Left cardiac atrium (tissue), 4 donors: Measurements from ENCODE around the gene DTX3L. TPM values are rescaled to one million over a fixed set of nuclear protein-coding genes. Genes with fewer than 3 reads are reported as not detected.
A peak's percentile ranks its signal among the peaks of the same experiment; 100 is the strongest.

Source experiments
- ATAC-seq, 2 donors: fragments of 200-7000 bp; cut with Tn5 transposase; one replicate each; pipeline ENCODE4 v1.9.1; 2020; ENCODE audit warnings: mild to moderate bottlenecking in 2 of 2, moderate library complexity in 2 of 2
- DNase-seq: peaks from one replicate; pipeline ENCODE4 v3.0.0-alpha.2; 2020
- intact Hi-C, 2 donors: fragments of 100-400 bp; cut with DNase I; formaldehyde crosslinking; loops; one replicate each; pipeline versions ENCODE4 v1.14.1 to v1.15.1; 2022 to 2023
- total RNA-seq, 2 donors: library from RNA; stranded (reverse); fragmentation: NEBNext Ultra II Directional; extraction: Animal tissue kit (Norgen Biotek cat#: 25700); gene quantifications; one replicate each; pipeline ENCODE4 v1.2.1, GENCODE V29; 2021
- donor health status: DM: no; HTN: yes; CAD: no.
- donor health status: DM: no; HTN: yes; CAD: no; lungs with severe emphysema.
- donor health status: DM: yes; HTN: yes; CAD: no.
- donor health status: Dilated cardiomyopathy.

The DTX3L gene
- total RNA-seq, 2 donors from 2014 or later = 13.6 to 25.0 TPM

- no peak for ATAC-seq
- no peak for DNase-seq
- intact Hi-C loops = no loop called here
Observed at GRCh38 chr3:122590610-122591009, 26.5 kb downstream of the DTX3L start.

GRCh38 chr3:122594025-122594424, 29.9 kb downstream of the DTX3L start:
- DNase-seq (no peak), ATAC-seq (no peak)
- intact Hi-C loops = no loop called here

- no peak for ATAC-seq
- intact Hi-C loops = no loop called here
- no peak for DNase-seq
Observed at GRCh38 chr3:122598151-122598550, 34.0 kb downstream of the DTX3L start.

GRCh38 chr3:122598556-122598955, 34.4 kb downstream of the DTX3L start:
- DNase-seq (no peak), ATAC-seq (no peak)
- intact Hi-C loops = no loop called here

GRCh38 chr3:122602011-122602710, 38.0 kb downstream of the DTX3L start:
- DNase-seq (no peak), ATAC-seq (no peak)
- intact Hi-C loops = no loop called here

- ATAC-seq (no peak), DNase-seq (no peak)
- intact Hi-C loops = no loop called here
Observed at GRCh38 chr3:122603056-122603455, 38.9 kb downstream of the DTX3L start.

- intact Hi-C loops = no loop called here
- DNase-seq = no peak
- no peak for ATAC-seq
Observed at GRCh38 chr3:122606330-122606729, 42.2 kb downstream of the DTX3L start.

GRCh38 chr3:122608916-122609315, 44.8 kb downstream of the DTX3L start:
- ATAC-seq (no peak), DNase-seq (no peak)
- intact Hi-C loops = no loop called here

GRCh38 chr3:122609798-122610559, 45.8 kb downstream of the DTX3L start:
- DNase-seq (no peak), ATAC-seq (peak in 1 of 2 donors; percentile 82)
- intact Hi-C loops = no loop called here

- ATAC-seq (no peak), DNase-seq (no peak)
- intact Hi-C loops = no loop called here
Observed at GRCh38 chr3:122612696-122613095, 48.6 kb downstream of the DTX3L start.

- ATAC-seq (no peak), DNase-seq (no peak)
- intact Hi-C loops = no loop called here
Observed at GRCh38 chr3:122615303-122615702, 51.2 kb downstream of the DTX3L start.

GRCh38 chr3:122618614-122619013, 54.5 kb downstream of the DTX3L start:
- ATAC-seq = no peak

GRCh38 chr3:122619040-122619439, 54.9 kb downstream of the DTX3L start:
- ATAC-seq (no peak), DNase-seq (no peak)
- intact Hi-C loops = no loop called here

More at GRCh38 chr3:122618614-122619013, 54.5 kb downstream of the DTX3L start:
- DNase-seq = no peak
- intact Hi-C loops = no loop called here

- DNase-seq (no peak), ATAC-seq (no peak)
- intact Hi-C loops = no loop called here
Observed at GRCh38 chr3:122620399-122620798, 56.3 kb downstream of the DTX3L start.

GRCh38 chr3:122621112-122621511, 57.0 kb downstream of the DTX3L start:
- no peak for ATAC-seq
- no peak for DNase-seq
- intact Hi-C loops = no loop called here

- ATAC-seq (no peak), DNase-seq (no peak)
- intact Hi-C loops = no loop called here
Observed at GRCh38 chr3:122623031-122623829, 59.1 kb downstream of the DTX3L start.
